Caco-2 (cell line): Measurements from ENCODE around the gene LMTK2. TPM values are rescaled to one million over a fixed set of nuclear protein-coding genes. Genes with fewer than 3 reads are reported as not detected.

Experiments used
- BruUV-seq: library from RNA; stranded (reverse); fragments of 400-500 nt; replicated peaks from 2 replicates; lab custom pipeline; 2021; lab: Mats Ljungman, UMichigan
- CTCF ChIA-PET: fragments of 300-600 bp; sonication (Branson Sonifier 250); formaldehyde crosslinking; loops from one replicate; lab custom pipeline; 2022; ENCODE audit warnings: antibody characterized with exemption; lab: Charles Lee
- POLR2A ChIA-PET: fragments of 300-600 bp; sonication (Branson Sonifier 250); formaldehyde crosslinking; loops from one replicate; lab custom pipeline; 2022; ENCODE audit warnings: antibody characterized with exemption; lab: Charles Lee
- DNase-seq, 2 experiments: peaks; one replicate each; pipeline versions ENCODE4 v3.0.0 to v3.0.0-alpha.2; 2020 to 2022
- H3K27me3 ChIP-seq: replicated peaks from 2 replicates; pipeline ENCODE4 v1.6.0; 2011; ENCODE audit warnings: low read length; ENCODE audit not compliant: control insufficient read depth, insufficient read depth
- H3K36me3 ChIP-seq: 2 replicates; pipeline ENCODE4 v1.5.1; 2011; ENCODE audit warnings: low read length; ENCODE audit not compliant: control insufficient read depth, insufficient read depth
- H3K4me1 ChIP-seq: fragments of 250-450 bp; sonication (Bioruptor Pico); 2 replicates; pipeline ENCODE4 v1.5.1; 2020; ENCODE audit warnings: mild to moderate bottlenecking
- H3K4me3 ChIP-seq: 2 replicates; pipeline ENCODE4 v1.5.1; 2011; ENCODE audit warnings: low read depth, mild to moderate bottlenecking, control low read depth, low read length
- H3K9me3 ChIP-seq: fragments of 250-450 bp; sonication (Bioruptor Pico); 2 replicates; pipeline ENCODE4 v1.5.1; 2020; ENCODE audit warnings: mild to moderate bottlenecking, moderate library complexity
- H3K27ac Mint-ChIP-seq: one replicate; pipeline ENCODE4 v1.8.0; 2022; ENCODE audit warnings: mixed read lengths; ENCODE audit not compliant: unreplicated experiment
- H3K27me3 Mint-ChIP-seq: one replicate; pipeline ENCODE4 v1.8.0; 2022; ENCODE audit warnings: mixed read lengths; ENCODE audit not compliant: insufficient read depth, unreplicated experiment
- H3K36me3 Mint-ChIP-seq: one replicate; pipeline ENCODE4 v1.8.0; 2022; ENCODE audit warnings: mild to moderate bottlenecking, mixed read lengths; ENCODE audit not compliant: insufficient read depth, unreplicated experiment
- H3K4me1 Mint-ChIP-seq: one replicate; pipeline ENCODE4 v1.8.0; 2022; ENCODE audit warnings: low read depth, mixed read lengths; ENCODE audit not compliant: unreplicated experiment
- H3K4me3 Mint-ChIP-seq: one replicate; pipeline ENCODE4 v1.8.0; 2022; ENCODE audit warnings: mild to moderate bottlenecking, moderate library complexity, mixed read lengths; ENCODE audit not compliant: unreplicated experiment
- H3K9me3 Mint-ChIP-seq: one replicate; pipeline ENCODE4 v1.8.0; 2022; ENCODE audit warnings: mixed read lengths; ENCODE audit not compliant: unreplicated experiment
- CTCF ChIP-seq, 2 experiments: fragments of 200-600 bp in 1 of 2; IDR thresholded peaks; 1 replicate in 1 of 2; 2 replicates in 1 of 2; pipeline versions ENCODE4 v1.5.1 to v1.8.0; 2011 to 2022; ENCODE audit warnings: antibody characterized with exemption in 1 of 2, control low read depth in 1 of 2, inconsistent platforms in 1 of 2, low read depth in 1 of 2, low read length in 1 of 2, mild to moderate bottlenecking in 1 of 2, moderate library complexity in 1 of 2; ENCODE audit not compliant: insufficient read depth in 1 of 2, severe bottlenecking in 1 of 2, unreplicated experiment in 1 of 2
- intact Hi-C: fragments of 100-400 bp; cut with micrococcal nuclease; formaldehyde crosslinking; loops from one replicate; pipeline ENCODE4 v1.10.0; 2022; ENCODE audit not compliant: unreplicated experiment
- total RNA-seq: library from RNA; stranded (reverse); gene quantifications from 2 replicates; pipeline ENCODE4 v1.2.3, GENCODE V29; 2022

LMTK2 gene
- total RNA-seq, 1 experiment from 2014 or later, result 21.9 TPM

DNA sequence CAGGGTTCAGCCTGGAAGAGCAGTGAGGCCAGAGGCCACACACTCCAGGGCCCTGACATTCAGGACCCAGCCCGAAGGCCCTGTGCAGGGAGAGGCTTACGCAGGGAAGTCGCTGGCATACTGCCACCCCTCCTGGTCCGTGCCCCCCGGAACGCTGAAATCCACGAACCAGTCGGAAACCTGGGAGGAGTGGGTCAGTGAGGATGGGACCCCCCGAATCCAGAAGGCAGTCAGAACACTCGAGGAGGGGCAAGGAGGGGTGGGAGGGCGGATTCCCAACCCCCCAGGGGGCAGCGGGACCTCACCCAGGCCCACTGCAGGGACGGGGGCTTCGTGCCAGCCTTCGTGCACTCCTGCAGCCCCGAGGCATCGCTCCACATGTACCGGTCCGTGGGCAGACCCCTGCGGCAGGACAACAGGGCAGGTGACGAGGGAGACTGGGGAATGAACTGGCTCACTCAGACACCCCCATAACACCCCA is 118.1 kb downstream of the LMTK2 start:
- peaks cover 4% of the 10 kb centered on the region for H3K36me3 Mint-ChIP-seq
- H3K9me3 ChIP-seq, result no peaks in the 10 kb centered on the region
- CTCF ChIA-PET, result no interaction called here
- no peak overlapping the region for H3K4me3 Mint-ChIP-seq
- no peaks in the 10 kb centered on the region for H3K4me1 ChIP-seq
- H3K27ac Mint-ChIP-seq, result no peak overlapping the region
- no TSS peak for BruUV-seq
- H3K27me3 ChIP-seq, result no peaks in the 10 kb centered on the region
- no peaks in the 10 kb centered on the region for H3K36me3 ChIP-seq
- DNase-seq, result no peak
- POLR2A ChIA-PET, result no interaction called here
- no peak overlapping the region for H3K4me3 ChIP-seq
- H3K4me1 Mint-ChIP-seq, result no peaks in the 10 kb centered on the region
- H3K9me3 Mint-ChIP-seq, result no peaks in the 10 kb centered on the region
- TF ChIP-seq CTCF (IDR thresholded peaks at IDR 0.05; ENCODE audit: insufficient read depth in 1 of 2, low read depth in 1 of 2, low read length in 1 of 2, severe bottlenecking in 1 of 2, unreplicated experiment in 1 of 2), result no peak
- intact Hi-C loops, result no loop called here
- no peaks in the 10 kb centered on the region for H3K27me3 Mint-ChIP-seq

DNA sequence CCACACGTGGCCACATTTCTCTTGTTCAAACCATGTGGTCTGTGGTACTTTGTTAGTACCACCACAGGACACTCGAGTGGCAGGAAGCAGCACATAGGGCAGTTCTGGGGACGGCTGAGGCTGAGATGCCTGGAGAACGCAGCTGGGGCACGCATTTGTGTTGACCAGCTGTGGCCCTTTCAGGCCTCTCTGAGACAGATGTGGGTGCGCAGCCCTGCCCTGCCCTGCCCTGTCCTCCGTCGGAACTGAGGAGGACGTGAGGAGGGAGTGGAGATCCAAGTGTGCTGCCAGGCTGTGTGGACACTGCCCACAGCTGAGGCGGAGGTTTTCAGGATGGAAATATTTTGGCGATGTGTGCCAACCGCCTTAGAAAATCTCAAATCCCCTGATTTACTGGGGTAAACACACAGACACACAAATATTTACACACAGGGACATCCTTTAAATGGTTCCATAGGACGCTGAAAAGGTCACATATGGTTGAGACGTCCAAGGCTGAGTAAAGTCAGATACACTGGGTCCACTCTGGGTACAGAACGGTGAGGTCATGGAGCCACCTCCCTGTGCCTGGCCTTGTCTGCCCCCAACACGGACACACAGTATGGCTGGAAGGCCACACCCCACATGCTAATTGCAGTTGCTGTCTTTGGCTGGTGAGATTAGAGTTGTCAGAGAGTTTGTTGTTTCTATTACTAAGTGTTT is 119.4 kb downstream of the LMTK2 start:
- intact Hi-C loops, result no loop called here
- H3K9me3 Mint-ChIP-seq, result no peaks in the 10 kb centered on the region
- DNase-seq, result no peak
- no TSS peak for BruUV-seq
- no peaks in the 10 kb centered on the region for H3K4me1 Mint-ChIP-seq
- no peaks in the 10 kb centered on the region for H3K9me3 ChIP-seq
- peaks cover 11% of the 10 kb centered on the region for H3K36me3 Mint-ChIP-seq
- CTCF ChIA-PET, result interaction anchor here (0.6 kb wide), 1 partner anchor 9 kb away, joined by 3 read pairs; no protein-coding TSS in a partner anchor
- H3K27ac Mint-ChIP-seq, result no peak overlapping the region
- no peaks in the 10 kb centered on the region for H3K27me3 Mint-ChIP-seq
- POLR2A ChIA-PET, result no interaction called here
- no peak overlapping the region for H3K4me3 ChIP-seq
- H3K4me1 ChIP-seq, result no peaks in the 10 kb centered on the region
- H3K36me3 ChIP-seq, result no peaks in the 10 kb centered on the region
- no peak overlapping the region for H3K4me3 Mint-ChIP-seq
- no peaks in the 10 kb centered on the region for H3K27me3 ChIP-seq
- no peak for TF ChIP-seq CTCF (IDR thresholded peaks at IDR 0.05; ENCODE audit: insufficient read depth in 1 of 2, low read depth in 1 of 2, low read length in 1 of 2, severe bottlenecking in 1 of 2, unreplicated experiment in 1 of 2)

DNA sequence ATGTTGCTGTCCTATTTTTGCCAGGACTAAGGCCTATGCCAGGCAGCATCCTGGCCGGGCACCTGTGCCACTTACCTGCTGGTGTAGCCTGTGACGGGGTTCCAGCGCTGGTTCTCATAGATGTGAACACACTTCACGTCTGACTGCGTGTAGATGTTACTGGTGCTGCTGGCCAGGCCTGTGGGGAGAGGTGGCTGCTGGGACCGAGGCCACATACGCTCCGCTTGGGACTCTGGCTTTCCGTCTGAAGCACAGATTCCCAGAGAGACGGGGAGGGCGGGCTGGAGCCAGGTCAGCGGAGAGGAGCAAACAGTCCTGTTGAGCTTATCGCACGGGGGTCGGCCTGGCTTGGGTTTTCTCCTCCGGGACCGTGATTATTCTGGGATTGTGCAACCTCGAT is 121.3 kb downstream of the LMTK2 start:
- Histone ChIP-seq H3K4me1 (no peaks in the 10 kb centered on the region), H3K36me3 (no peaks in the 10 kb centered on the region), H3K27me3 (no peaks in the 10 kb centered on the region), H3K4me3 (no peak overlapping the region), H3K9me3 (no peaks in the 10 kb centered on the region)
- TF ChIP-seq CTCF (IDR thresholded peaks at IDR 0.05; ENCODE audit: insufficient read depth in 1 of 2, low read depth in 1 of 2, low read length in 1 of 2, severe bottlenecking in 1 of 2, unreplicated experiment in 1 of 2), result no peak
- Mint-ChIP-seq H3K9me3 (no peaks in the 10 kb centered on the region), H3K27ac (no peak overlapping the region), H3K4me1 (no peaks in the 10 kb centered on the region), H3K27me3 (no peaks in the 10 kb centered on the region), H3K36me3 (peaks cover 8% of the 10 kb centered on the region), H3K4me3 (no peak overlapping the region)
- ChIA-PET CTCF (no interaction called here), POLR2A (no interaction called here)
- intact Hi-C loops, result no loop called here
- no TSS peak for BruUV-seq
- no peak for DNase-seq
